Germinal center (tissue), 1 donor: ENCODE data around the gene GRIFIN.

ENCODE experiments used
- DNase-seq: peaks from one replicate; pipeline ENCODE4 v3.0.0; 2012; ENCODE audit warnings: mixed read lengths, low spot score

Gene GRIFIN

DNA sequence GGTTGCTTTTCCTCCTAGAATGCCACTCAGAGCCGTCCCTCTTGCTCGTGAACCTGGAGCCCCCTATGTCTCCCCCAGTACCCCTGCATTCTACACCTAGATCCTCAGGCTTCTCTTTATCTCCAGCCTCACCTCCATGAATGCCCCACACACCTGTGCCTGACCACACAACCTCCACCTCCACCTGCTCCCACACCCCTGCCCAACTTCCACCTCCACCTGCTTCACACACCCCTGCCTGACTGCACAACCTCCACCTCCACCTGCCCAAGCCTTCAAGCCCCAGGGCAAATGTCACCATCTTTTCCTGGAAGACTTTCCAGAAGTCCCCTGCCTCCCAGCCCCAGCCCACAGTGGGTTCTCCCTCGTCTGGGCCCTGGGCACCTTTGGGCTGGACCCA is 36.5 kb upstream of the GRIFIN start:
- no peak for DNase-seq

DNA sequence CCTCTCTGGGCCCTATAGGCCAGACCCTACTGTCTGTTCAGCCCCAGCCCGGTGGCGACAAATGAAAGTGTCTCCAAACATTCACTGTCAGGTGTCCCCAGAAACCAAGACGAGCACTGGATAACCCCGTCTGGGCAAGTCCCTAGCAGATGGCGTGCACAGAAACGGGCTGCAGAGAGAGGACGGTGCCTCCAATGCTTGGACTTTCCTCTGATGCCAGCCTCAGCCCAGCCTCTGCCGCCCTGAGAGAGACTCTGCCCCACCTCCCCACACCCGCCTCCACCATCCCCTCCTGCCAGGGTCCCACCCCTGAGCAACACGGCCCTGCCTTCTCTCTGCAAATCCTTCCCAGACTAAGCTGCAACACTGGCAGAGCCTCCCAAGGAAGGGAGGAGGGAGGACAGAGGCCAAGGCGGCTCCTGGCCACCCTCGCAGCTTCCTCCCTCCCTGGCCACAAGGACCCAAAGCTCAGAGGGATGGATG is 36.0 kb upstream of the GRIFIN start:
- DNase-seq, result no peak

DNA sequence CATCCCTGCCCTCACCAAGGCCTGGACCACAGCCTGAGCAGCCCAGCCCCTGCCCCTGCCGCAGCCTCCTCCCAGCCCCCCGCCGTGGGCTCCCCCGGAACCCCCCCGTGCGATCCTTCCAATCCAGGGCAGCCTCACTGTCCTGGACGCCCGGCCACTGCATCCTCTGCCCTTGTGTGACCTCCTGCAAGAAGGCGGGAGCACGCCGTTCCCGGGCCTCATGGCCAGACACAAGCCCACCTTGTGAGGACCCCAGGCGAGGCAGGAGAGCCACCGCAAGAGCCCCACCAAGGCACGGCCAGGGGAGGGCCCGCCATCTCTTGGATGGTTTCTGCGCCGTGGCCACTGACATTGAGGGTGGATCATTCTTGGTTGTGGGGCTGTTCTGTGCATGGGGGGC is 35.6 kb upstream of the GRIFIN start:
- no peak for DNase-seq

DNA sequence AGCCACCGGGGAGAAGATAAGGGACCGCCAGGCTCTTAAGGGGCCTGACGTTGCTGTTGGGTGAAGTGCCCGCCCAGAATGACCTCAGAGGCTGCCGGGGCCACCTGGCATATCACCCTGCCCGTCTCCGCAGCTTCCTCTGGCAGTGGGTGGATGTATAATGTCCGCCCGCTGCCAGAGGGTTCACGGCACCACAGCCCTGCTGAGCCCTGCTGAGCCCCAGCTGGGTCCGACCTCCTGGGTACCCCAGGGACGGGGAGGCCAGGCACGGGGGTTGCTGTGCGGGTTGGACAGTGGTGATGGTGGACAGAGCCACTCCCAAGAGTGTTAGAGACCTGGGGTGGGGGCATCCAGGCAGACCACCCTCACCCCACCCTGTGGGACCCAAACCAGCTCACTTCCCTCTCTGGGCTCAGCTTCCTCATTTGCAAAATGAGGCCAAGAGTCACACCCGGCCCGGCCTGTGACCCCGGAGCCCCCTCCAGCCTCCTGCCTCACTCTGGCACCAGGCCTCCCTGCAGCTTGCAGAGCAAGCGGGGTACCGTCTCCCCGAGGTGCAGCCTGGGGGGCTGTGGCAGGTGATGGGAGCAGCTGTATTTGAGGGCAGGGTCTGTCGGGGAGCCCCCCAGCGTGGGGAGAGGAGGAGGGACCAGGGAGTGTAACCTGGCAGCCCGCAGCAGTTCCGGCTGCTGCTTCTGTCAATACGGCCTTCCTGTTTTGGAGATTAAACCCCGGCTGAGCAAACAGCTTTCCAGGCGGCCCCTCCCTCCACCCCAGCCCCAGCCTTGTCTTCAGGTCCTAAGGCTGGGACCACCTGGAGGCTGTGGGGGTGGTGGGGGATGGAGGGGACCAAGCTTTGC is 34.9 kb upstream of the GRIFIN start:
- DNase-seq, result peak; percentile 83

DNA sequence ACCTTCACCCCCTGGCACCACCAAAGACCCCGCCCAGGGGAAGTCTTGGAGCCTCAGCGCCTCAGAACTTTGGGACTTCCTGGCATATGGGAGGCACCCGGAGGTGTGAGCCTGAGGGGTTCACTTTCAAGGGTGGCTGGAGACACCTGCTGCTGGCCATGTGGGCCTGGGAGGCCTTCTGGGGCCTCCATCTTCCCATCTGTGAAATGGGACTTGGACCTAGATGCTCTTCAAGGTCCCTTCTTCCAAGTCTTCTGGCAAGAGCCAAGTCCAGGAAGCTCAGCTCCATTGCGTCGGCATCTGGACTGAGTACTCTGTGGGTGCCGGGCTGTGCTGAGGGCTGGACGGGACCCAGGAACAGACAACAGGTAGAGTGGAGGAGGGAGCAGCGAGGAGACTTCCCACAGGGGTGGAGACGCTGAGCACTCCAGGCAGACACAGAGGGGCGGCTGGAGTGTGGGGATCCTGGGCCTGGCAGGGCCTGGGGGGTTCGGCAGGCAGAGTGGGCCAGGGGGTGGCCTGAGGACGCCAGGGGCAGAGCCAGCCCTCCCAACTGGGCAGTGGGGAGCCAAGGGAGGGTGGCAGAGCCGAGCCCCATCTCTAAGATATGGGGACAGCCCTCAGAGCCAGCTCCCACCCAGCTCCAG is 34.1 kb upstream of the GRIFIN start:
- DNase-seq, result no peak

- DNase-seq, result no peak
Observed at GRCh38 chr7:2509298-2509906, 33.2 kb upstream of the GRIFIN start.

- DNase-seq, result peak; percentile 83
Observed at GRCh38 chr7:2508327-2509215, 32.4 kb upstream of the GRIFIN start.

GRCh38 chr7:2507917-2508306 is 31.7 kb upstream of the GRIFIN start:
- DNase-seq, result no peak

DNA sequence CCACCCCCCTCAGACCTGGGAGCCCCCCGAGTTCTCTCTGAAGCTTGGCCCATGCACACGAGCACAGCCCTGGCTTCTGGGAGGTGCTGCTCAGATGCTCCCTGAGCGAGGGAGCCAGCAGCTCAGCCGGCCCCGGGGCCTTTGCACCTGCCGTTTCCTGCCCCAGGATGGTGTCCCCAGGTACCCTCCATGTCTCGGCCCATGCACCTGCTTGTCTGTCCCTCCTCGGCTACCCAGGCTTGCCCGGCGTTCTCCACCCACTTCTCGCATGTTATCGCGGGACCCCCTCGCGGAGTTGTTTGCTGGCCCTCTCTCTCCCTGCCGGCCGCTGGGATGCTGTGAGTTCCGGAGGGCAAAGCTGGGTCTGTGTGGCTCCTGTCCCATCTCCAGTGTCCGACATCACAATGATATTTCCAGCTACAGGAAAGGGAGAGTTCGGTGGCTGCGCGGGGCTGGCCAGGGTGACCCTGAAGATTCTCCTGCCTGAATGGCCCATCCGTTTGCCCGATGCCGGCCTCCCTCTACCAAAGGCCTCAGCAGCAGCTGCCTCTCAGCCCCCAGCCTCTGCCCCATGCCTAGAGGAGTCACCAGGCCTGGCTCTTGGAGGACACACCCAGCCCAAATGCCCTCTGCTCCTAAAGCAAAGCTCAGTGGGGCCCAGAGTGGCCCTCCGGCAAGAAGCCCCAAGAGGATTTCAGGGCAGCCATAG is 31.2 kb upstream of the GRIFIN start:
- no peak for DNase-seq

GRCh38 chr7:2505401-2505800 is 29.2 kb upstream of the GRIFIN start:
- DNase-seq, result no peak

DNA sequence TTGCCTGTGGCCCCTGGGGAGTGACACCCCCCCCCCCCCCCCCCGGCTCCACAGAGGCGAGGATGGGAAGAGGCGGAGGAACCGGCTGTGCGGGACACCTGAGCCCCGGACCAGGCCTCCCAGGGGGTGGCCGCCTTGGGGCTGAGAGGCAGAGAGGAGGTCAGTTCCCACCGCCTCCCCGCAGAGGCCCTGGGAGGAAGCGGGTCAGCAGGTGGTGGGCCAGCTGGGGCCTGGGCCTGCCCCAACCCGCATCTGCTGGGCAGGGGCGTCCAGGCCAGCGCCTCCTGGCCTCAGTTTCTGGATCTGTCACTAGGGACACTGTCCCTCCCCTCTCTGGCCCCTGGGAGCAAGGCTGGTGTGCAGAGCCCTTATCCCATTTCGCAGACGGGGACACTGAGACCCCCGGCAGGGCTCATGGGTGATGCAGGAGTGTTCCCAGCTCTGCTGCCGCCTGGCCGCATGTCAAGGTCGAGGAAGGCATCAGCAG is 28.7 kb upstream of the GRIFIN start:
- no peak for DNase-seq

GRCh38 chr7:2504128-2504888 is 28.1 kb upstream of the GRIFIN start:
- no peak for DNase-seq

GRCh38 chr7:2503056-2503941 is 27.1 kb upstream of the GRIFIN start:
- no peak for DNase-seq

DNA sequence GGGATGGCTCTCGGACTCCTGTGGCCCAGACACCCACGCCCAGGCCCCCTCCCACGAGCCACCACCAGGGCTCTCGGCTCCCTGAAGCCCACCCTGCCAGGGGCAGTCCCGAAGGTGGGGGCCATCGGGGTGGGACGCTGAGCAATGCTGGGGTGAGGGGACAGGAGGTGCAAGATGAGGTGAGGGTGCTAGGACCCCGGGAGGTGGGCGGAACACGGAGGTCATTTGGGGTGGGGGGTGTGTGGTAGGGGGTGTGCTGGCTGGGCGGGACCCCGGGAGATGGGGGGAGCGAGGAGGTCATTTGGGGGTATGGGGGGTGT is 26.4 kb upstream of the GRIFIN start:
- no peak for DNase-seq

- DNase-seq, result no peak
Observed at GRCh38 chr7:2501947-2502646, 25.9 kb upstream of the GRIFIN start.

DNA sequence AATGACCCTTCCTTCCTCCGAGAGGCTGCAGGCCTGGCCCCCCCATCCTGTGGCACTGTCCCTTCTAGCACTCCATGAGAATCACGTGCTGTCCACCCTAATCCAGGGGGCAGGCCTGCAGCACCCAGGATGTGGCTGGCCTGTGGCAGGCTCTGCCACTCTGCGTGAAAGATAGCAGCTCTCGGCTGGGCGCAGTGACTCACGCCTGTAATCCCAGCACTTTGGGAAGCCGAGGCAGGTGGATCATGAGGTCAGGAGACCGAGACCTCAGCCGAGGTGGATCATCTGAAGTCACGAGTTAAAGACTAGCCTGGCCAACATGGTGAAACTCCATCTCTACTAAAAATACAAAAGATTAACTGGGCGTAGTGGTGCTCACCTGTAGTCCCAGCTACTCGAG is 24.5 kb upstream of the GRIFIN start:
- no peak for DNase-seq

DNA sequence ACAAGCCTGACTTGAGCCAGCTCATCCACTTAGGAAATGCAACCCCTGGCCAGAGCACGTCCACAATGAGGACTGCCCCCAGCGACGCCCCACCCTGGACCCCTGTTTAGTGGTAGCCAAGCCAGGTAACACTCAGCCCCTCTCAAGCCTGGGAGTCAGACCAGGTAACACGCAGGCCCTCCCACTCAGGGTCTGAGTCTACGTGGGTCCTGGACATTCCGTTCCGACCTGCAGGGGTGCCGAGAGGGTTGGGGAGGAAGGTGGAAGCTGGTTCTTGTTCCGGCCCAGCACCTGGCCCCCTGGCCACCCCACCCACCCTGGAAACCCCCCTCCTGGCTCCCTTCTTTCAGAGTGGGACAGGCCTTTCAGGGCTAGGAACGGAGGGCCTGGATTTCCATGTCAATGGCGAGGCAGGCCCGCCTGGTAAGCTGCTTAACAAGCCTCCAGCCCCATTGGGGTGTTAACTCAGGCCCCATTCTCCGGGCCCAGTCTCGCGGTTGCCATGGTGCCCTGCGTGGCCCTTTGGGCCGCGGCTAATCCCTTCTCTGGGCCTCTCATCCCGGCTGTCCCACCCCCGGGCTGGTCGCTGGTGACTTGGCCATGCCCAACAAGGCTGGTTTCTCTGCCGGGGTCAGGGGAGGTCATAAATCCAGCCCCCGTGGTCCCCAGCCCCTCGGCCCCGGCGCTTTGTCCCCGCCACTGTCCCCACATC is 23.7 kb upstream of the GRIFIN start:
- DNase-seq, result no peak

DNA sequence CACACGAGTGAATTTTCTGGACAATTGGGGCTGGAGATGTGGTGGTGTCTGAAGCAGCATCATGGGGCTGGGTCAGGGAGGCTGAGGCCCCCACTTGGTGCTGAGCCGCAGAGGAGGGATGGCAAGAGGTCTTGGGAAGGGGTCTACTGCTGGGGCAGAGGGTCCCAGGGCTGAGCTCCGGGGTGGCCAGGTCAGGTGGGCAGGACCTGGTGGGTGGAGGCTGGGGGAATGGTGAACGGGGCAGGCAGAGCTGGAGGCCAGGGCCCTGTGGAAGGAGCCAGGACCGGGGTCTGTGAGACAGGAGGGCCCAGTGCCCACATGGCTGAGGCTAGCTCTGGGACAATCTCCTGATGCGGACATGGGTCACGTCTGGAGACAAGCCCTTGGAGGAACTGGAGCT is 23.0 kb upstream of the GRIFIN start:
- no peak for DNase-seq
